HepG2 (cell line): ENCODE results near the gene RBCK1. TPM values are rescaled to one million over a fixed set of nuclear protein-coding genes. Genes with fewer than 3 reads are reported as not detected.
A peak's percentile ranks its signal among the peaks of the same experiment; 100 is the strongest.

ENCODE experiments used
- CCDC6 ChIP-seq: sonication (generic); formaldehyde crosslinking; IDR thresholded peaks from 2 replicates; pipeline ENCODE4 v1.8.1; 2022; ENCODE audit warnings: mild to moderate bottlenecking, missing genetic modification reagents, moderate library complexity
- CENPX ChIP-seq: sonication (generic); formaldehyde crosslinking; IDR thresholded peaks from 2 replicates; pipeline ENCODE4 v1.9.0; 2021; ENCODE audit warnings: mild to moderate bottlenecking, missing genetic modification reagents, moderate library complexity
- DNMT3B ChIP-seq: conservative IDR thresholded peaks from 2 replicates; pipeline ENCODE4 v1.6.1; 2016; ENCODE audit warnings: missing biosample characterization, control low read depth
- EED ChIP-seq: sonication (generic); formaldehyde crosslinking; IDR thresholded peaks from 2 replicates; pipeline ENCODE4 v1.5.0; 2020; ENCODE audit warnings: mild to moderate bottlenecking, missing genetic modification reagents
- ELF4 ChIP-seq: sonication (generic); formaldehyde crosslinking; IDR thresholded peaks from 2 replicates; pipeline ENCODE4 v1.5.0; 2020; ENCODE audit warnings: missing genetic modification reagents, mild to moderate bottlenecking, moderate library complexity, borderline replicate concordance
- ETV5 ChIP-seq: IDR thresholded peaks from 2 replicates; pipeline ENCODE4 v1.6.1; 2018; ENCODE audit warnings: missing biosample characterization, missing genetic modification reagents, inconsistent platforms, borderline replicate concordance
- EZH2 ChIP-seq: conservative IDR thresholded peaks from 2 replicates; pipeline ENCODE4 v1.6.1; 2012; ENCODE audit warnings: mild to moderate bottlenecking, low read depth, low read length, moderate library complexity
- GATAD1 ChIP-seq: IDR thresholded peaks from 2 replicates; pipeline ENCODE4 v1.6.1; 2016; ENCODE audit warnings: missing genetic modification reagents, missing compliant biosample characterization
- JUN ChIP-seq: sonication (generic); formaldehyde crosslinking; IDR thresholded peaks from 2 replicates; pipeline ENCODE4 v1.4.0; 2020; ENCODE audit warnings: mild to moderate bottlenecking, missing genetic modification reagents
- KLF16 ChIP-seq, 2 experiments: sonication (generic) in 1 of 2; formaldehyde crosslinking in 1 of 2; IDR thresholded peaks; 2 replicates each; pipeline versions ENCODE4 v1.6.1 to v1.8.0; 2016 to 2023; ENCODE audit warnings: missing genetic modification reagents in 2 of 2, missing compliant biosample characterization in 1 of 2
- MLLT10 ChIP-seq: sonication (generic); formaldehyde crosslinking; IDR thresholded peaks from 2 replicates; pipeline ENCODE4 v1.4.0; 2020; ENCODE audit warnings: missing genetic modification reagents
- MTA3 ChIP-seq: sonication (generic); formaldehyde crosslinking; IDR thresholded peaks from 2 replicates; pipeline ENCODE4 v1.4.0; 2020; ENCODE audit warnings: missing genetic modification reagents
- NPAS2 ChIP-seq: sonication (generic); formaldehyde crosslinking; IDR thresholded peaks from 2 replicates; pipeline ENCODE4 v1.8.0; 2022; ENCODE audit warnings: mild to moderate bottlenecking, missing genetic modification reagents, borderline replicate concordance
- PRDM15 ChIP-seq: sonication (generic); formaldehyde crosslinking; IDR thresholded peaks from 2 replicates; pipeline ENCODE4 v1.4.0; 2020; ENCODE audit warnings: missing genetic modification reagents
- STAG1 ChIP-seq: sonication (generic); formaldehyde crosslinking; IDR thresholded peaks from 2 replicates; pipeline ENCODE4 v1.4.0; 2020; ENCODE audit warnings: missing genetic modification reagents
- ZBTB38 ChIP-seq: sonication (generic); formaldehyde crosslinking; IDR thresholded peaks from 2 replicates; pipeline ENCODE4 v1.5.1; 2020; ENCODE audit warnings: mild to moderate bottlenecking, missing genetic modification reagents
- ZBTB44 ChIP-seq: sonication (generic); formaldehyde crosslinking; IDR thresholded peaks from 2 replicates; pipeline ENCODE4 v1.4.0; 2020; ENCODE audit warnings: missing genetic modification reagents
- ZFP62 ChIP-seq: sonication (generic); formaldehyde crosslinking; IDR thresholded peaks from 2 replicates; pipeline ENCODE4 v1.4.0; 2020; ENCODE audit warnings: missing genetic modification reagents
- ZGPAT ChIP-seq: IDR thresholded peaks from 2 replicates; pipeline ENCODE4 v1.6.1; 2016; ENCODE audit warnings: mild to moderate bottlenecking
- ZMAT3 ChIP-seq: sonication (generic); formaldehyde crosslinking; conservative IDR thresholded peaks from 2 replicates; pipeline ENCODE4 v1.7.0; 2021; ENCODE audit warnings: missing genetic modification reagents
- ZNF17 ChIP-seq: sonication (generic); formaldehyde crosslinking; IDR thresholded peaks from 2 replicates; pipeline ENCODE4 v1.5.0; 2020; ENCODE audit warnings: mild to moderate bottlenecking, missing genetic modification reagents
- ZNF235 ChIP-seq: sonication (generic); formaldehyde crosslinking; IDR thresholded peaks from 2 replicates; pipeline ENCODE4 v1.8.1; 2023; ENCODE audit warnings: mild to moderate bottlenecking, missing genetic modification reagents, borderline replicate concordance
- ZNF790 ChIP-seq: sonication (generic); formaldehyde crosslinking; IDR thresholded peaks from 2 replicates; pipeline ENCODE4 v1.8.0; 2022; ENCODE audit warnings: missing genetic modification reagents, mild to moderate bottlenecking, borderline replicate concordance
- polyA plus RNA-seq, 8 experiments: library from polyadenylated mRNA; depleted of rRNA in 3 of 8; stranded (reverse) in 7 of 8; unstranded in 1 of 8; fragments of >200 nt; fragmentation: Illumina TruSeq in 4 of 8; extraction: Trizol in 4 of 8; gene quantifications; 2 replicates each; pipeline versions ENCODE4 v1.2.1 to v1.2.3, GENCODE V29; 2011 to 2016; ENCODE audit warnings: low read depth in 4 of 8, missing spikeins in 1 of 8, mixed read lengths in 1 of 8; ENCODE audit not compliant: insufficient read depth in 1 of 8
- total RNA-seq, 5 experiments: library from RNA; depleted of rRNA; stranded (reverse); fragments of >200 nt; fragmentation: Illumina TruSeq; extraction: Trizol; gene quantifications; 2 replicates each; pipeline ENCODE4 v1.2.3, GENCODE V29; 2016; ENCODE audit warnings: low read depth in 1 of 5

Gene RBCK1
- total and polyA plus RNA-seq, 2 of the 13 experiments (the other 11 are each of a cell fraction or from before 2014, with no cell fraction given), result 149 to 215 TPM

- TF ChIP-seq NPAS2 (CRISPR knock-in tag) (no peak), MTA3 (CRISPR knock-in tag) (no peak), JUN (no peak), KLF16 (CRISPR knock-in tag; IDR thresholded peaks at IDR 0.05) (0 out of 4 replicates have a peak, but pooled peaks of 1 of the 2 experiments have one; percentile 12), ZGPAT (CRISPR knock-in tag) (no peak), ZNF17 (no peak), ETV5 (no peak), ZMAT3 (no peak), CCDC6 (CRISPR knock-in tag) (no peak), ZBTB44 (no peak), PRDM15 (CRISPR knock-in tag) (0 out of 2 replicates have a peak, but pooled peaks have one; percentile 13), GATAD1 (CRISPR knock-in tag) (no peak), EZH2 (no peak), CENPX (CRISPR knock-in tag) (no peak), MLLT10 (CRISPR knock-in tag) (no peak), ZNF235 (CRISPR knock-in tag) (no peak), STAG1 (CRISPR knock-in tag) (no peak), DNMT3B (no peak), ZNF790 (CRISPR knock-in tag) (no peak), ZBTB38 (CRISPR knock-in tag) (peak; percentile 93), ELF4 (CRISPR knock-in tag) (no peak), EED (CRISPR knock-in tag) (no peak), ZFP62 (CRISPR knock-in tag) (no peak)
These were observed 1.8 kb downstream of the RBCK1 start (continued) for GRCh38 chr20:409697-410559.
